Measurements from ENCODE around the gene EML6. TPM values are rescaled to one million over a fixed set of nuclear protein-coding genes. Genes with fewer than 3 reads are reported as not detected.

EML6 gene
- total and polyA plus RNA-seq, 2 donors (not counting 1 experiment from before 2014, with no cell fraction given): 0.34 to 1.3 TPM

- Histone ChIP-seq H3K4me3 (replicated peaks in 1 of 4; ENCODE audit: control extremely low read depth in 1 of 4, insufficient read depth in 1 of 4, low read depth in 3 of 4, low read length in 4 of 4) (no peak overlapping the region), H4K20me1 (ENCODE audit: control insufficient read depth, extremely low read depth, insufficient read depth, low read length) (no peaks in the 10 kb centered on the region), H3K27me3 (ENCODE audit: control insufficient read depth, insufficient read depth, low read length) (no peaks in the 10 kb centered on the region), H3K9me3 (ENCODE audit: control insufficient read depth, insufficient read depth, low read depth, low read length) (no peaks in the 10 kb centered on the region), H3K36me3 (ENCODE audit: control insufficient read depth, insufficient read depth, low read length) (no peaks in the 10 kb centered on the region), H3K9ac (ENCODE audit: insufficient read depth, low read length) (no peak overlapping the region), H3K27ac (ENCODE audit: insufficient read depth, low read length) (no peak overlapping the region), H3K4me2 (ENCODE audit: extremely low read depth, insufficient read depth, low read length) (no peak overlapping the region), H3K79me2 (ENCODE audit: control insufficient read depth, insufficient read depth, low read length) (no peaks in the 10 kb centered on the region), H3K4me1 (ENCODE audit: control insufficient read depth, extremely low read depth, insufficient read depth, low read length) (no peaks in the 10 kb centered on the region), H2AFZ (ENCODE audit: low read length) (no peak overlapping the region)
- TF ChIP-seq, protein P1, sequence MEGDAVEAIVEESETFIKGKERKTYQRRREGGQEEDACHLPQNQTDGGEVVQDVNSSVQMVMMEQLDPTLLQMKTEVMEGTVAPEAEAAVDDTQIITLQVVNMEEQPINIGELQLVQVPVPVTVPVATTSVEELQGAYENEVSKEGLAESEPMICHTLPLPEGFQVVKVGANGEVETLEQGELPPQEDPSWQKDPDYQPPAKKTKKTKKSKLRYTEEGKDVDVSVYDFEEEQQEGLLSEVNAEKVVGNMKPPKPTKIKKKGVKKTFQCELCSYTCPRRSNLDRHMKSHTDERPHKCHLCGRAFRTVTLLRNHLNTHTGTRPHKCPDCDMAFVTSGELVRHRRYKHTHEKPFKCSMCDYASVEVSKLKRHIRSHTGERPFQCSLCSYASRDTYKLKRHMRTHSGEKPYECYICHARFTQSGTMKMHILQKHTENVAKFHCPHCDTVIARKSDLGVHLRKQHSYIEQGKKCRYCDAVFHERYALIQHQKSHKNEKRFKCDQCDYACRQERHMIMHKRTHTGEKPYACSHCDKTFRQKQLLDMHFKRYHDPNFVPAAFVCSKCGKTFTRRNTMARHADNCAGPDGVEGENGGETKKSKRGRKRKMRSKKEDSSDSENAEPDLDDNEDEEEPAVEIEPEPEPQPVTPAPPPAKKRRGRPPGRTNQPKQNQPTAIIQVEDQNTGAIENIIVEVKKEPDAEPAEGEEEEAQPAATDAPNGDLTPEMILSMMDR (conservative IDR thresholded peaks at IDR 0.05 in 1 of 2, IDR thresholded peaks at IDR 0.05 in 1 of 2; ENCODE audit: low read depth in 1 of 2, low read length in 2 of 2): no peak
- no peak for TF ChIP-seq EZH2 (IDR thresholded peaks at IDR 0.05; ENCODE audit: low read length, missing control alignments)
- peak in 1 of 2 donors; percentile 37 for DNase-seq (ENCODE audit: low read depth in 2 of 2)
These were observed 232.7 kb downstream of the EML6 start for GRCh38 chr2:54956111-54956627.

DNA sequence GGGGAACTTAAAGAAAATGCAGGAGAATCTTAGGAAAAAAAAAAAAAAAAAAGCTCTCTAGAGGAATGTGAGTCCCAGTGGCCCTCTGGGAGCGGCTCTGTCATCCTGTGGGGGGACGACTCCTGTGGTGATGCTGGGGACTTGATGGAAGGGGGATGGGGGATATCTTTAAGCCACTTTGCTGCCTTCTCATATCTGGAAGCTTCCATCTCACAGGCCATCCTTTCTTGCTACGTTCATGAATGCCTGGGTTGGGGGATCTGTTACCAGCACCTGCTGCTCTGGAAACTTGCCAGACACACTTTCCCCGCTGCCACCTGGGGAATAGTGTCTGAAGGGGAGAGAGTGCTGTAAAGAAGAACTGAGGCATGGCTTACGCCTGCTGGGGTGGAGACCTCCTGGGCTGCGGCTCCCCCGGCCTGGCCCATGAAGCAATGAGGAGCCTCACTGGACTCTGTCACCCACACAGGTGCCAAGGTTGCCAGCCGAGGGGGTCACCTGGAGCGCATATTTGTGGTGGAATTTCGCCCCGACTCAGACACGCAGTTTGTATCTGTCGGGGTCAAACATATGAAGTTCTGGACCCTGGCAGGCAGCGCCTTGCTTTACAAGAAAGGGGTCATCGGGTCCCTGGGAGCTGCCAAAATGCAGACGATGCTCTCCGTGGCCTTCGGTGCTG lies 234.0 kb downstream of the EML6 start:
- no peaks in the 10 kb centered on the region for H4K20me1 ChIP-seq (ENCODE audit: control insufficient read depth, extremely low read depth, insufficient read depth, low read length)
- no peak overlapping the region for H3K4me3 ChIP-seq (replicated peaks in 1 of 4; ENCODE audit: control extremely low read depth in 1 of 4, insufficient read depth in 1 of 4, low read depth in 3 of 4, low read length in 4 of 4)
- H3K4me2 ChIP-seq (ENCODE audit: extremely low read depth, insufficient read depth, low read length): no peak overlapping the region
- no peaks in the 10 kb centered on the region for H3K9me3 ChIP-seq (ENCODE audit: control insufficient read depth, insufficient read depth, low read depth, low read length)
- no peaks in the 10 kb centered on the region for H3K4me1 ChIP-seq (ENCODE audit: control insufficient read depth, extremely low read depth, insufficient read depth, low read length)
- H3K27ac ChIP-seq (ENCODE audit: insufficient read depth, low read length): no peak overlapping the region
- DNase-seq (ENCODE audit: low read depth in 2 of 2): no peak
- no peaks in the 10 kb centered on the region for H3K36me3 ChIP-seq (ENCODE audit: control insufficient read depth, insufficient read depth, low read length)
- H3K79me2 ChIP-seq (ENCODE audit: control insufficient read depth, insufficient read depth, low read length): no peaks in the 10 kb centered on the region
- TF ChIP-seq, protein P1 (conservative IDR thresholded peaks at IDR 0.05 in 1 of 2, IDR thresholded peaks at IDR 0.05 in 1 of 2; ENCODE audit: low read depth in 1 of 2, low read length in 2 of 2): no peak
- TF ChIP-seq EZH2 (IDR thresholded peaks at IDR 0.05; ENCODE audit: low read length, missing control alignments): no peak
- no peak overlapping the region for H3K9ac ChIP-seq (ENCODE audit: insufficient read depth, low read length)
- H2AFZ ChIP-seq (ENCODE audit: low read length): no peak overlapping the region
- H3K27me3 ChIP-seq (ENCODE audit: control insufficient read depth, insufficient read depth, low read length): no peaks in the 10 kb centered on the region

DNA sequence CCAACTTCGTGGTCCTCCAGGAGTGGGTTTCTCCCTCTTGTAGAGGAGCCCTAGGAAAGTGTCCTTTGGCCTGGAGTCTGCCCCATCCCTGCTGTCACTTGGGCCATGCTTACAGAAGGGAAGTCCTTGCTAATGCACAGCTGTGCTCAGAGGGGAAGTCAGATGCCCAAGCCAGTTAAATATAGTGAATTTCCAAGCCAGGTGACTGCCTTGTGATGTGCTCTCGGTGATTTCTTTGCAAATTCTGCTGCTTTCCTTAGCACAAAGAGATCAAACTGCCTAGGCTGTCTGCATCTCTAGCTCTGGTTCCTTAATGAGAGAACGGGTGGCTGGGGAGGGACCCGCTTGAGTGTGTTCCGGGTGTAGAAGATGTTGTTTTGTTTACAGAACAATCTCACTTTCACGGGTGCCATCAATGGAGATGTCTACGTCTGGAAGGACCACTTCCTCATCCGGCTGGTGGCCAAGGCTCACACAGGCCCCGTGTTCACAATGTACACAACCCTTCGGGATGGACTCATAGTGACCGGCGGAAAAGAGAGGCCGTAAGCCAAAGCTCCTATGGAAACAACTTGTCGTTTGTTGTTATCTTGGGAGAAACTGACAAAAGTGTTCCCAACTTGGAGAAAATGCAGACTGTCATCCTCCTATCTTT lies 235.4 kb downstream of the EML6 start:
- TF ChIP-seq, protein P1 (conservative IDR thresholded peaks at IDR 0.05 in 1 of 2, IDR thresholded peaks at IDR 0.05 in 1 of 2; ENCODE audit: low read depth in 1 of 2, low read length in 2 of 2): no peak
- TF ChIP-seq EZH2 (IDR thresholded peaks at IDR 0.05; ENCODE audit: low read length, missing control alignments): no peak
- no peak overlapping the region for H3K27ac ChIP-seq (ENCODE audit: insufficient read depth, low read length)
- H3K36me3 ChIP-seq (ENCODE audit: control insufficient read depth, insufficient read depth, low read length): no peaks in the 10 kb centered on the region
- no peaks in the 10 kb centered on the region for H3K27me3 ChIP-seq (ENCODE audit: control insufficient read depth, insufficient read depth, low read length)
- H3K4me1 ChIP-seq (ENCODE audit: control insufficient read depth, extremely low read depth, insufficient read depth, low read length): no peaks in the 10 kb centered on the region
- H4K20me1 ChIP-seq (ENCODE audit: control insufficient read depth, extremely low read depth, insufficient read depth, low read length): no peaks in the 10 kb centered on the region
- no peaks in the 10 kb centered on the region for H3K9me3 ChIP-seq (ENCODE audit: control insufficient read depth, insufficient read depth, low read depth, low read length)
- no peak overlapping the region for H3K4me3 ChIP-seq (replicated peaks in 1 of 4; ENCODE audit: control extremely low read depth in 1 of 4, insufficient read depth in 1 of 4, low read depth in 3 of 4, low read length in 4 of 4)
- H3K79me2 ChIP-seq (ENCODE audit: control insufficient read depth, insufficient read depth, low read length): no peaks in the 10 kb centered on the region
- no peak overlapping the region for H2AFZ ChIP-seq (ENCODE audit: low read length)
- no peak for DNase-seq (ENCODE audit: low read depth in 2 of 2)
- H3K9ac ChIP-seq (ENCODE audit: insufficient read depth, low read length): no peak overlapping the region
- H3K4me2 ChIP-seq (ENCODE audit: extremely low read depth, insufficient read depth, low read length): no peak overlapping the region

All from fibroblast of lung (primary cell).